HG02571 (cell line): ENCODE measurements around the gene MISP3.
"Not testable (repeated sequence)": the region's sequence is repeated elsewhere in the genome, so short reads cannot be mapped to it uniquely, and the experiment has no call there.

ENCODE experiments used
- ATAC-seq: cut with Tn5 transposase; IDR thresholded peaks from one replicate; pipeline ENCODE4 v1.9.1; 2021; ENCODE audit warnings: mild to moderate bottlenecking, moderate library complexity; ENCODE audit not compliant: unreplicated experiment

MISP3 gene

GRCh38 chr19:14072535-14073260 lies at the start of gene MISP3:
TSS of gene MISP3 (plus strand) at chr19:14072786. CDS start at chr19:14073310, 524 bp downstream.
- no peak for ATAC-seq

GRCh38 chr19:14023404-14024235 lies 49.0 kb upstream of the MISP3 start:
- no peak for ATAC-seq

GRCh38 chr19:14026652-14027192 lies 45.9 kb upstream of the MISP3 start:
- ATAC-seq = not testable (repeated sequence)

GRCh38 chr19:14027856-14028450 lies 44.6 kb upstream of the MISP3 start, which contains the start of gene RLN3:
TSS of gene RLN3 (plus strand) at chr19:14028148. CDS start at chr19:14028205, 57 bp downstream.
- no peak for ATAC-seq

- ATAC-seq = no peak
Observed at GRCh38 chr19:14028901-14029300, 43.7 kb upstream of the MISP3 start.

- ATAC-seq = no peak
Observed at GRCh38 chr19:14030997-14031718, 41.4 kb upstream of the MISP3 start.

- no peak for ATAC-seq
Observed at GRCh38 chr19:14031719-14032480, 40.7 kb upstream of the MISP3 start, which contains the start of gene IL27RA. TSS of gene IL27RA (plus strand) at chr19:14031762. CDS start at chr19:14031873, 111 bp downstream.

GRCh38 chr19:14033946-14034345 lies 38.6 kb upstream of the MISP3 start:
- ATAC-seq = no peak

GRCh38 chr19:14035159-14035558 lies 37.4 kb upstream of the MISP3 start:
- not testable (repeated sequence) for ATAC-seq

GRCh38 chr19:14035706-14036105 lies 36.9 kb upstream of the MISP3 start:
- ATAC-seq = no peak

GRCh38 chr19:14039181-14039580 lies 33.4 kb upstream of the MISP3 start:
- ATAC-seq = no peak

GRCh38 chr19:14042659-14043608 lies 29.7 kb upstream of the MISP3 start:
- not testable (repeated sequence) for ATAC-seq

- not testable (repeated sequence) for ATAC-seq
Observed at GRCh38 chr19:14047866-14048265, 24.7 kb upstream of the MISP3 start.

GRCh38 chr19:14048443-14049153 lies 24.0 kb upstream of the MISP3 start:
- ATAC-seq = no peak

- no peak for ATAC-seq
Observed at GRCh38 chr19:14050512-14050911, 22.1 kb upstream of the MISP3 start.

GRCh38 chr19:14050961-14051360 lies 21.6 kb upstream of the MISP3 start:
- not testable (repeated sequence) for ATAC-seq

GRCh38 chr19:14051980-14052379 lies 20.6 kb upstream of the MISP3 start:
- no peak for ATAC-seq

GRCh38 chr19:14052470-14052869 lies 20.1 kb upstream of the MISP3 start:
- no peak for ATAC-seq
